Calu3 (cell line): ENCODE measurements around the gene GARIN5A. TPM values are rescaled to one million over a fixed set of nuclear protein-coding genes. Genes with fewer than 3 reads are reported as not detected.
A peak's percentile ranks its signal among the peaks of the same experiment; 100 is the strongest.
"Not testable (repeated sequence)": the region's sequence is repeated elsewhere in the genome, so short reads cannot be mapped to it uniquely, and the experiment has no call there.

Experiments used
- BruUV-seq: library from RNA; stranded (reverse); fragments of 400-500 nt; replicated peaks from 2 replicates; lab custom pipeline; 2021; lab: Mats Ljungman, UMichigan
- CTCF ChIA-PET: fragments of 300-600 bp; sonication (Branson Sonifier 250); formaldehyde crosslinking; loops from one replicate; lab custom pipeline; 2022; ENCODE audit warnings: antibody characterized with exemption; lab: Charles Lee
- DNase-seq: peaks from one replicate; pipeline ENCODE4 v3.0.0; 2022
- H3K27ac Mint-ChIP-seq: one replicate; pipeline ENCODE4 v1.8.0; 2022; ENCODE audit warnings: mixed read lengths; ENCODE audit not compliant: unreplicated experiment
- H3K27me3 Mint-ChIP-seq: one replicate; pipeline ENCODE4 v1.8.0; 2022; ENCODE audit warnings: mixed read lengths; ENCODE audit not compliant: unreplicated experiment
- H3K36me3 Mint-ChIP-seq: one replicate; pipeline ENCODE4 v1.8.0; 2022; ENCODE audit warnings: mild to moderate bottlenecking, moderate library complexity, mixed read lengths; ENCODE audit not compliant: insufficient read depth, unreplicated experiment
- H3K4me1 Mint-ChIP-seq: one replicate; pipeline ENCODE4 v1.8.0; 2022; ENCODE audit warnings: mild to moderate bottlenecking, low read depth, mixed read lengths; ENCODE audit not compliant: unreplicated experiment
- H3K4me3 Mint-ChIP-seq: one replicate; pipeline ENCODE4 v1.8.0; 2022; ENCODE audit warnings: mild to moderate bottlenecking, low read depth, moderate library complexity, mixed read lengths; ENCODE audit not compliant: unreplicated experiment
- H3K9me3 Mint-ChIP-seq: one replicate; pipeline ENCODE4 v1.8.0; 2022; ENCODE audit warnings: low read depth, mixed read lengths; ENCODE audit not compliant: unreplicated experiment
- CTCF ChIP-seq: fragments of 200-600 bp; IDR thresholded peaks from one replicate; pipeline ENCODE4 v1.8.0; 2022; ENCODE audit warnings: antibody characterized with exemption; ENCODE audit not compliant: unreplicated experiment
- intact Hi-C: fragments of 100-400 bp; cut with micrococcal nuclease; formaldehyde crosslinking; loops from one replicate; pipeline ENCODE4 v1.10.0; 2022; ENCODE audit not compliant: unreplicated experiment
- total RNA-seq: library from RNA; stranded (reverse); gene quantifications from 2 replicates; pipeline ENCODE4 v1.2.3, GENCODE V29; 2022

The GARIN5A gene
- total RNA-seq, 1 experiment from 2014 or later, result 6.0 TPM

GRCh38 chr19:50477751-50478515 is 1.3 kb upstream of the GARIN5A start:
- H3K36me3 Mint-ChIP-seq, result peaks cover 60% of the 10 kb centered on the region
- no peaks in the 10 kb centered on the region for H3K9me3 Mint-ChIP-seq
- CTCF ChIA-PET, result interaction anchor here (1.6 kb wide), 1 partner anchor 109 kb away, joined by 4 read pairs; no protein-coding TSS in a partner anchor
- BruUV-seq, result no TSS peak
- peak overlapping the region; percentile 100 for H3K4me3 Mint-ChIP-seq
- peaks cover 10% of the 10 kb centered on the region for H3K4me1 Mint-ChIP-seq
- intact Hi-C loops, result no loop called here
- TF ChIP-seq CTCF, result no peak
- no peak for DNase-seq
- peaks cover 18% of the 10 kb centered on the region for H3K27me3 Mint-ChIP-seq
- H3K27ac Mint-ChIP-seq, result peak overlapping the region; percentile 85

- peaks cover 10% of the 10 kb centered on the region for H3K4me1 Mint-ChIP-seq
- intact Hi-C loops, result no loop called here
- DNase-seq, result no peak
- H3K27me3 Mint-ChIP-seq, result peaks cover 18% of the 10 kb centered on the region
- CTCF ChIA-PET, result interaction anchor here (0.7 kb wide), 1 partner anchor 168 kb away, joined by 7 read pairs; no protein-coding TSS in a partner anchor
- no peak for TF ChIP-seq CTCF
- peaks cover 52% of the 10 kb centered on the region for H3K36me3 Mint-ChIP-seq
- H3K4me3 Mint-ChIP-seq, result peak overlapping the region; percentile 100
- TSS peak; percentile 72 for BruUV-seq
- no peaks in the 10 kb centered on the region for H3K9me3 Mint-ChIP-seq
- peak overlapping the region; percentile 85 for H3K27ac Mint-ChIP-seq
Measured at GRCh38 chr19:50476907-50477238, 225 bp upstream of the GARIN5A start.

GRCh38 chr19:50475736-50476223 is 868 bp downstream of the GARIN5A start:
- H3K27ac Mint-ChIP-seq, result peak overlapping the region; percentile 85
- peaks cover 10% of the 10 kb centered on the region for H3K4me1 Mint-ChIP-seq
- intact Hi-C loops, result no loop called here
- no peak for TF ChIP-seq CTCF
- BruUV-seq, result no TSS peak
- peak overlapping the region; percentile 100 for H3K4me3 Mint-ChIP-seq
- CTCF ChIA-PET, result no interaction called here
- peaks cover 47% of the 10 kb centered on the region for H3K36me3 Mint-ChIP-seq
- DNase-seq, result no peak
- H3K27me3 Mint-ChIP-seq, result peaks cover 18% of the 10 kb centered on the region
- H3K9me3 Mint-ChIP-seq, result no peaks in the 10 kb centered on the region

- Mint-ChIP-seq H3K27ac (peak overlapping the region; percentile 85), H3K9me3 (no peaks in the 10 kb centered on the region), H3K36me3 (peaks cover 45% of the 10 kb centered on the region), H3K4me3 (peak overlapping the region; percentile 100), H3K4me1 (peaks cover 10% of the 10 kb centered on the region), H3K27me3 (peaks cover 18% of the 10 kb centered on the region)
- no peak for DNase-seq
- TF ChIP-seq CTCF, result no peak
- BruUV-seq, result TSS peak; percentile 54
- intact Hi-C loops, result no loop called here
- CTCF ChIA-PET, result no interaction called here
Measured at GRCh38 chr19:50475101-50475568, 1.5 kb downstream of the GARIN5A start.

GRCh38 chr19:50473336-50473735 is 3.3 kb downstream of the GARIN5A start:
- H3K36me3 Mint-ChIP-seq, result peaks cover 38% of the 10 kb centered on the region
- H3K9me3 Mint-ChIP-seq, H3K4me1 Mint-ChIP-seq, intact Hi-C loops, H3K4me3 Mint-ChIP-seq, DNase-seq, H3K27ac Mint-ChIP-seq, BruUV-seq: not testable (repeated sequence)
- CTCF ChIA-PET, result interaction anchor here (0.5 kb wide), 1 partner anchor 300 kb away, joined by 4 read pairs; no protein-coding TSS in a partner anchor
- peaks cover 31% of the 10 kb centered on the region for H3K27me3 Mint-ChIP-seq
